DND-41 (cell line): Measurements from ENCODE around the gene AUH.

Source experiments
- ATAC-seq: fragments of 200-7000 bp; cut with Tn5 transposase; 3 replicates; pipeline ENCODE4 v1.9.1; 2021; ENCODE audit warnings: low read depth; ENCODE audit not compliant: insufficient read depth
- DNase-seq: peaks from one replicate; pipeline ENCODE4 v3.0.0-alpha.2; 2020
- H2AFZ ChIP-seq: 2 replicates; pipeline ENCODE4 v1.6.0; 2012; ENCODE audit warnings: low read depth, low read length
- H3K27ac ChIP-seq: 2 replicates; pipeline ENCODE4 v1.5.1; 2012; ENCODE audit warnings: low read length, inconsistent platforms
- H3K27me3 ChIP-seq: fragments of 200-600 bp; sonication (generic); 2 replicates; pipeline ENCODE4 v1.6.0; 2012; ENCODE audit warnings: low read length, mild to moderate bottlenecking, inconsistent platforms; ENCODE audit not compliant: insufficient read depth, poor library complexity
- H3K36me3 ChIP-seq: 2 replicates; pipeline ENCODE4 v1.5.1; 2012; ENCODE audit warnings: low read length, inconsistent platforms; ENCODE audit not compliant: insufficient read depth
- H3K4me1 ChIP-seq: 2 replicates; pipeline ENCODE4 v1.5.1; 2012; ENCODE audit warnings: mild to moderate bottlenecking, low read length; ENCODE audit not compliant: insufficient read depth
- H3K4me2 ChIP-seq: 2 replicates; pipeline ENCODE4 v1.6.0; 2012; ENCODE audit warnings: mild to moderate bottlenecking, moderate library complexity, low read length, inconsistent platforms; ENCODE audit not compliant: insufficient read depth
- H3K4me3 ChIP-seq, 2 experiments: fragments of 200-600 bp in 1 of 2; shearing (Covaris generic) in 1 of 2; 2 replicates each; pipeline ENCODE4 v1.5.1; 2012 to 2016; ENCODE audit warnings: inconsistent platforms in 2 of 2, low read length in 2 of 2, mild to moderate bottlenecking in 2 of 2, low read depth in 1 of 2, moderate library complexity in 1 of 2
- H3K79me2 ChIP-seq: 2 replicates; pipeline ENCODE4 v1.6.0; 2012; ENCODE audit warnings: low read length, inconsistent platforms; ENCODE audit not compliant: insufficient read depth
- H3K9ac ChIP-seq: 2 replicates; pipeline ENCODE4 v1.6.0; 2012; ENCODE audit warnings: low read depth, mild to moderate bottlenecking, inconsistent platforms, low read length, moderate library complexity
- H3K9me3 ChIP-seq: 2 replicates; pipeline ENCODE4 v1.5.1; 2012; ENCODE audit warnings: low read length, moderate library complexity, mild to moderate bottlenecking, inconsistent platforms; ENCODE audit not compliant: insufficient read depth, severe bottlenecking
- H4K20me1 ChIP-seq: 2 replicates; pipeline ENCODE4 v1.6.0; 2012; ENCODE audit warnings: low read length; ENCODE audit not compliant: insufficient read depth
- EZH2 ChIP-seq: IDR thresholded peaks from 3 replicates; pipeline ENCODE4 v1.6.1; 2012; ENCODE audit warnings: borderline replicate concordance, low read depth, mild to moderate bottlenecking, moderate library complexity, low read length, inconsistent platforms; ENCODE audit not compliant: severe bottlenecking
- TF ChIP-seq, protein P1 (sequence below): IDR thresholded peaks from 2 replicates; pipeline ENCODE4 v1.5.1; 2012; ENCODE audit warnings: borderline replicate concordance, low read length, moderate library complexity, mild to moderate bottlenecking; ENCODE audit not compliant: poor library complexity, severe bottlenecking; ENCODE audit errors: extremely low read depth

The AUH gene

DNA sequence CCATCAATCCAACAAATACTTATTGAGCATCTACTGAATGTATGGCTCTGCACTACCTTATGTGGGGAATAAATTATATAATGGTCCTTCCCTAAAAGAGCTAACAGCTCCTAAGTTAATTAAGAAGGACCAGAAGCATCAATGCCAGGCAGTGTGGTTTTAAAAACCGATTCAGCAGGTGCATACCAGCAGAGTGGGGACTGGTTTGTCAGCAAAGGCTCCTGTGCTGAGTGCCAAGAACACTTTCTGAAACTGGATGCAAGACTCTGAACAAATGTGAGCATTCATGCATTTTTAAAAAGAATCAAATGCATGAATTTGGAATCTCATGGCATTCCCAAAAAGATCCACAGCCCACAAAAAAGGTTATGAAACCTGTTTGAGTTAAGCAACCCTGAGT, 142.2 kb downstream of the AUH start:
- Histone ChIP-seq H4K20me1 (no peaks in the 10 kb centered on the region), H3K9me3 (no peaks in the 10 kb centered on the region), H2AFZ (no peak overlapping the region), H3K27me3 (no peaks in the 10 kb centered on the region), H3K4me2 (no peak overlapping the region), H3K4me3 (no peak overlapping the region), H3K27ac (no peak overlapping the region), H3K79me2 (no peaks in the 10 kb centered on the region), H3K36me3 (no peaks in the 10 kb centered on the region; the same call in 1 of the 2 replicates), H3K4me1 (no peaks in the 10 kb centered on the region), H3K9ac (no peak overlapping the region)
- no peak for TF ChIP-seq EZH2
- TF ChIP-seq, protein P1, sequence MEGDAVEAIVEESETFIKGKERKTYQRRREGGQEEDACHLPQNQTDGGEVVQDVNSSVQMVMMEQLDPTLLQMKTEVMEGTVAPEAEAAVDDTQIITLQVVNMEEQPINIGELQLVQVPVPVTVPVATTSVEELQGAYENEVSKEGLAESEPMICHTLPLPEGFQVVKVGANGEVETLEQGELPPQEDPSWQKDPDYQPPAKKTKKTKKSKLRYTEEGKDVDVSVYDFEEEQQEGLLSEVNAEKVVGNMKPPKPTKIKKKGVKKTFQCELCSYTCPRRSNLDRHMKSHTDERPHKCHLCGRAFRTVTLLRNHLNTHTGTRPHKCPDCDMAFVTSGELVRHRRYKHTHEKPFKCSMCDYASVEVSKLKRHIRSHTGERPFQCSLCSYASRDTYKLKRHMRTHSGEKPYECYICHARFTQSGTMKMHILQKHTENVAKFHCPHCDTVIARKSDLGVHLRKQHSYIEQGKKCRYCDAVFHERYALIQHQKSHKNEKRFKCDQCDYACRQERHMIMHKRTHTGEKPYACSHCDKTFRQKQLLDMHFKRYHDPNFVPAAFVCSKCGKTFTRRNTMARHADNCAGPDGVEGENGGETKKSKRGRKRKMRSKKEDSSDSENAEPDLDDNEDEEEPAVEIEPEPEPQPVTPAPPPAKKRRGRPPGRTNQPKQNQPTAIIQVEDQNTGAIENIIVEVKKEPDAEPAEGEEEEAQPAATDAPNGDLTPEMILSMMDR: no peak
- no peak for DNase-seq
- no peak for ATAC-seq

DNA sequence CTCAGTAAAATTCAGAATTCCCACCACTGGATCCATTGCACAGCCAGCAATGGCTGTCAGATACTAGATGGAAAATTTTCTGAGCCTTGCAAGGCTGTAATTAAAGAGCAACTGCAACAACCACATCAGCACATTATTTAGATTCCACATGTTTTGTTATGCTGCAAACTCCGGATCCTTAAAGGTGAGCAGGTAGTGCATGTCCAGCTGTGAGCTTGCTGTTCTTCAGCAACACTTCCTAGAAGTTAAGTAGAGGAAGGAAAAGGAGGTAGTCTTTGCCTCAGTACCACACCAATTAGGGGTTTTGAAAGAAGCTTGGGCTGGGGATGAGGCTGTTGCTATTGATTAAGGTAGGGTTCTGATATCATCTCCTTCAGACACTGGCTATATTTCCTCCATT, 144.3 kb downstream of the AUH start:
- no peaks in the 10 kb centered on the region for H3K79me2 ChIP-seq

DNA sequence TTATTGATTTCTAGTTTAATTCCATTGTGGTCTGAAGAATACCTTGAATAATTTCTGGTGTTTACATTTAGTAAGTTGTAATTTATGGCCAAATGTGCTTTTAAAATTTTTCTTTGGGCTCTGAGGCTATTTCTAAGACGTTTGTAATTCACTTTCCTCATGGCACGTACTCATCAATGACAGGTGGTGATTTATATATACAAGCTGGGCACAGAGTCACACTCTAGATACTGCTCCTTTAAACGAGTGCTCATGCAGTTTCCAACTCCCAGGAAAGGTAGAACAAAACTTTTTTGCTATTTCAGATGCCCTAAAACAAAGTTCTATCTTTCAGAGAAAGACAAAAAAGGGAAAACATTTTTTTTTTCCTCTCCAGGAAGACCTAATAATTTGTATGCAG, 146.9 kb downstream of the AUH start:
- DNase-seq: no peak
- H3K9ac ChIP-seq: no peak overlapping the region
- no peaks in the 10 kb centered on the region; the same call in 1 of the 2 replicates for H3K36me3 ChIP-seq
- no peak overlapping the region for H3K27ac ChIP-seq
- no peaks in the 10 kb centered on the region for H3K27me3 ChIP-seq
- no peak overlapping the region for H2AFZ ChIP-seq
- H3K9me3 ChIP-seq: no peaks in the 10 kb centered on the region
- no peak for ATAC-seq
- TF ChIP-seq, protein P1: no peak
- no peak for TF ChIP-seq EZH2
- no peak overlapping the region for H3K4me3 ChIP-seq
- no peaks in the 10 kb centered on the region for H4K20me1 ChIP-seq
- no peaks in the 10 kb centered on the region for H3K79me2 ChIP-seq
- H3K4me2 ChIP-seq: no peak overlapping the region
- no peaks in the 10 kb centered on the region for H3K4me1 ChIP-seq

More for the DNA sequence above, 144.3 kb downstream of the AUH start:
- no peak for ATAC-seq
- no peak for DNase-seq
- H3K27ac ChIP-seq: no peak overlapping the region
- no peak overlapping the region for H3K9ac ChIP-seq
- H4K20me1 ChIP-seq: no peaks in the 10 kb centered on the region
- H2AFZ ChIP-seq: no peak overlapping the region
- H3K4me1 ChIP-seq: no peaks in the 10 kb centered on the region
- no peaks in the 10 kb centered on the region for H3K27me3 ChIP-seq
- H3K36me3 ChIP-seq: no peaks in the 10 kb centered on the region; the same call in 1 of the 2 replicates
- H3K4me2 ChIP-seq: no peak overlapping the region
- H3K4me3 ChIP-seq: no peak overlapping the region
- TF ChIP-seq, protein P1: no peak
- TF ChIP-seq EZH2: no peak
- no peaks in the 10 kb centered on the region for H3K9me3 ChIP-seq

DNA sequence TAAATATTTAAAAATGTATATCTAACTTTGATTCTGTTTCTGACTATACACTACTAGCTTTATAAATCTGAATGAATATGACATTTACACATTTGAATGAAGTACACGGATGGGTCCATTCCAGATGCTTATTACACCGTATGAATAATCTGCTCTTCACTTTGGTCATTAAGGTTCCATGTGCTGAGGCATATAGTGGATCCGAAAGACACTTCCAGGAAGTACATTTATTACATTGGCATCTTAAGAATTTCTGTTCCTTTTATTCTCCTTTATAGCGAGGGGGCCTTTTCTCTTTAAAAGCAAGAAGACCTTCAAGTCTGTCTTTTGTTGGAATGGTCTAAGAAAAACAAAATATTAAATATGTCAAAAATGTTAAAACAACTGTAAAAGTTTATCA, 147.6 kb downstream of the AUH start:
- TF ChIP-seq, protein P1: no peak
- TF ChIP-seq EZH2: no peak
- Histone ChIP-seq H3K4me1 (no peaks in the 10 kb centered on the region), H3K4me2 (no peak overlapping the region), H3K4me3 (no peak overlapping the region), H3K9me3 (no peaks in the 10 kb centered on the region), H3K36me3 (no peaks in the 10 kb centered on the region; the same call in 1 of the 2 replicates), H2AFZ (no peak overlapping the region), H3K79me2 (no peaks in the 10 kb centered on the region), H3K27me3 (no peaks in the 10 kb centered on the region), H4K20me1 (no peaks in the 10 kb centered on the region), H3K9ac (no peak overlapping the region), H3K27ac (no peak overlapping the region)
- DNase-seq: no peak
- no peak for ATAC-seq
